Measurements from ENCODE around the gene MUSK. TPM values are rescaled to one million over a fixed set of nuclear protein-coding genes. Genes with fewer than 3 reads are reported as not detected.

Gene MUSK
- polyA plus RNA-seq (2013, experiment 1 of 2; ENCODE audit: insufficient read length) = 0.12 TPM
- 0.15 TPM for polyA plus RNA-seq (2013, experiment 2 of 2; ENCODE audit: insufficient read length)

GRCh38 chr9:110668570-110669167 is at the start of gene MUSK:
TSS of gene MUSK (plus strand) at chr9:110668791. CDS start at chr9:110668905, 114 bp downstream.
- no peak for DNase-seq

DNA sequence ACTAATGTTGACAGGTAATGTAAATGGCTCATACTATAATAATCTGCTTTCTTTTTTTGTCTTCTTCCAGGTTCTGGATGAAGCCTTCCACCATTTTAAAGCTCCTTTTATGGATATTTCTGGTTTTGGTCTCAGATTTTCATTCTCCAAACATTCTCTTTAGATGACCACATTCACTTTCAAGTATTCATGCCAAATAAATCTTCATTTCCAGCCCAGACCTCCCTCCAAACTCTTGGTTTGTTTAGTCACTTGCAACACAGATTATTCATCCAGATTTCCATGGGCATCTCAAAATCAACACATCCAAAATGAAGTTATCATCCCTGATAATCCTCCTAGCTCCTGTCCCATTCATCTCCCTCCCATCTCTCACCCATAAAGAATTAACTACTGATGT is 48.8 kb upstream of the MUSK start:
- DNase-seq = peak; percentile 84

DNA sequence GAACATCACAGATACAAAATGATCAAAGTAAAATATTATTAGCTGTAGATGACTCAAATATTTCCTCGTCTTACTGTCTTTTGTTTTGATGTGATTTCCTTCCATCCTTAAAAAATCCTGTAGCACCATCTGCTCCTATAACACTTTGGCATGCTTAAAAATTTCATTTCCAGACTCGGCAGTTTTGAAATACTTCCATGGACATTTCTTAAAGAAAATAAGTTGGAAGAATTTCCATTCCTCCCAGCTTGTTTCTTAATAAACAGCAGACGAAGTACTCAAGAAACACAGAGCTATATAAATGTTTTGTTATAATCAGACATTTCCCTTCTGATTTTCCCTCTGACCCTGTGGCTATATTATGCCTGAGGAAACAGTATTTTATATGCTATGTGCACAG is 47.9 kb upstream of the MUSK start:
- DNase-seq = no peak

DNA sequence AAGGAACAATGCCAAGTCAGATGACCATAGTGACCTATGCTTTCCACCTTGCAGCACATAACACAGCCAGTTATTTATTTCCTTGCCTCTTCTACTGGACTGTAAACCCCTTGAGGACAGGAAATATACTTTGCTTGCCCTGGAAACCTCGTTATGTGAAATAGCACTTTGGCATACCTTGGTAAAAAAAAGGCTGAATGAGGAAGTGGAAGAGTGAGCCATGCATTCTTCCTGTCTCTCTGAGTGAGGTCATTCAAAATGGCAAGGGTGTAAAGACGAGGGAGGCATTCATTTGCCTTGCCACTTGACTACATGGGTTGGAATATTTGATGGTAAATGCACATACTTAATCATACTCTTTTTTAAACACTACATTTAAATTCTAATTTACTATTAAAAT is 46.2 kb upstream of the MUSK start:
- no peak for DNase-seq

GRCh38 chr9:110623462-110624025 is 45.0 kb upstream of the MUSK start:
- DNase-seq = peak; percentile 59

DNA sequence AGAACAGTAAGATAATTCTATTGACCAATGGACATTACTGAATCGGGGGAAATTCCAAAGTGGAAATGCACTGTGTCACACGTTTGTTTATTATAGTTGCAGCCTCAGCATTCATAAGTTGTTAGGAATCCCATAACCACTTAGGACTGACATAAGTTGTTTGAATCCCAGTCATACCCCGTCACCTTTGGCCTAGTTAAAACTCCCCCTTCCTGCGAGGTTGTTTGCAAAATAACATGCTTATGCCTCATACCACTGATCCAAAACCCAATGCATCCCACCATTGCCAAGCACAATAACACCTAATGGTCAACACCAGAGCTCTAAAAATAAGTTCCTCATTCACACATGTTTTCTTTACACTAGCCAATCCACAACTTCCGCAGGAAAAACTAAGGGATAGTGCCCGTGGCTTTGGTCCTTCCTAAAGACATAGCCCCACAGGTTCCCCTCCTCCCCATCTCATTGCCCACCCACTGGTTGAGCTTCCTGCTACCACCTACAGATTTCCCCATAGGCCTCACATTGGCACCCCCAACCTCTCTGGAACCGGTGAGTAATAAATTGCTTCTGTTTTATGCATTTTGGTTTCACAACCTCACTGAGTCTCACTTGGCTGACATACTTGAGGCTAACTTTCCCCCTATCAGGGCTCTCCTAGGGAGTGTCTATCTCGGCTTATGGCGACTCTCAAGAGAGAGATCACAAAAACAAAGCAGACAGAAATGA is 42.3 kb upstream of the MUSK start:
- DNase-seq = peak; percentile 79

DNA sequence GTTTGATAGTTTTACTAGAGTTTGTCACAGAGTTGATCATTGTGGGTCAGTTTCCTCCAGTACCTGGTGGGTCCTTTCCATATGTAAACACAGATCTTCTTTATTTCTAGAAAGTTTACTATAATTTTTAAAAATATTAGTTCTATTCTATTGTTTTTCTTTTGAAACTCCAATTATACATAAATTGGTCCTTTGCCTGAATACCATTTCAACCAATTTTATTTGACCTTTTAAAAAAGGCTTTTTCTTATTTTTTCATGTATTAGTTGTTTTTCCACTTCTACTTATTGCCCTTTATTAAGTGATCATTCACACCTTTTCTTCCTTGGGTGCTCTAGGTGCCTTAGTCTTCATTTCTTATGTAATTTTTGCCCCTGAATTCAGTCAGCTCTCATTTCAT is 33.0 kb upstream of the MUSK start:
- no peak for DNase-seq

DNA sequence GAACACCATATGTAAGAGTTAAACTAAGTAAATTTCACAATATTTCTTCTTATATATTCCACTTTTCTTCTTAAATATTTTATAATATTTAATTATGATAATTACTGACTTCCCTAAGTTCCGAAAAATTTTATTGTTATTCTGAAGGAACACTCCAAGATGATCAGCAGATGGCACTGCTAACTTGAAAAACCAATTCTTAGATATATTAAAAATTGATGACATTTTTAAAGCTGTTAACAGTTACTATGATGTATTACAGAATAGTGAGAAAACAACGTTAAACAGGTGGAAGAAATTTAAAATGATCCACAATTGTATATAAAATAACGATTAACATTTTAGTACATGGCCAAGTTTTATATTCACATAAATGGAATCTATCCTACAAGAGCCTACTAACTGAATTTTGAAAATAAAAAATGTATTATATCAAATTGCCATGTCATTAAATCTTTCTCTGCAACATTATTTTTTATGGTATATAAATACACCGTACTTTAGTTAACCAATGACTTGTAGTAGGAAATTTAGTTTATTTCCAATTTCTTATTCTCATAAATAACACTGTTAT is 30.1 kb upstream of the MUSK start:
- peak; percentile 60 for DNase-seq

GRCh38 chr9:110640736-110641135 is 27.9 kb upstream of the MUSK start:
- DNase-seq = no peak

DNA sequence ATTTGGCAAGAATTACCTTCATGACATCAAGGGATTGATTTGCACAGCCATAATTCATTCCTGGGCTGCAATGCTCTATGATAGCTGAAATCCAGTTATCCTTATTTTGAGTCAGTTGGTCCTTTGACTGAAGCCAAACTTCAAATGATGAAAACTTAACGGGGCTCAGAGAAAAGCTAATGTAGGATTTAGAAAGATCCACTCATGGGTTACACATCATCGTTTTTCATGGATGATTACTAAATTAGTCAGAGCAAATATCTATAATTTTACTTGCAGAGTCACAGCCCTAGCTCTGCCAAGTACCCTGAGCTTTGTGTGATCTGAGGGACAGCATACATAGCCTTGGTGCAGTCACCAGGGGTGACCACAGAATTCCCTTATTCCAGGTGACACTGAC is 27.3 kb upstream of the MUSK start:
- DNase-seq = peak; percentile 46

DNA sequence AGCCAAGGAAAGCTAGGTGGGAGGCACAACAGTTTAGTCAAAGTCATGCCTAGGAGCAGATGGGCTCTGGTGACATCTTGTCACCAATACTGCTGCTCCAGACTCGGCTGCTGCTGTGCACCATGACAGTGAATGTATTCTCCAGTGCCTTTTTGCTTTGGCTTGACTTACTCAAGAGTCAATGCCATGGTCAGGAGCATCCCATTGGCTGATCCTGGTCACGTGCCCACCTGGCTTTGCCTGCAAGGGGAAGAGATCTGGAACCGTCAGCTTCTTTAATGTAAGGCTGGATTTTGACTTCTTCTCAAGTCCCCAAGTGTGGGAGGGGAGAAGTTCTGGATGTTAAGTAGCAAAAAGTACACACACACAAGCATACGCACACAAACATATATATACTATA is 19.9 kb upstream of the MUSK start:
- DNase-seq = no peak

DNA sequence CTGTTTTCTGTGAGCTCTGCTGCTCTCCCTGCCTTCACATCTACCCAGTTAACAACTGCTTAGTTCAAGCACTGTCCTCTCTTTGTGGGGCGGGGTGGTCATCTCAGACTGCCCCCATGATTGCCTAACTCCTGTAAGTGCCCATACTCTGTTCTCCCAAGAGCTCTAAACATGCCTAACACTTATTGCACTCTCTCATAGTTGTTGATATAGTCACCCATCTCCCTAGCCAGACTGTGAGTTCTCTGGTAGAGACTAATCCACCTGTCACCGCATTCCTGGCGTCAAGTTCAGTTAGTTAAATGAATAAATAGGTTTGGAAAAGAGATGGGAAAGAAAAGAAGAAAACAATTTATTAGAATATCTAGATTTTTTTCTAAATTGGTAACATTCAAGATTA is 18.3 kb upstream of the MUSK start:
- DNase-seq = peak; percentile 75

DNA sequence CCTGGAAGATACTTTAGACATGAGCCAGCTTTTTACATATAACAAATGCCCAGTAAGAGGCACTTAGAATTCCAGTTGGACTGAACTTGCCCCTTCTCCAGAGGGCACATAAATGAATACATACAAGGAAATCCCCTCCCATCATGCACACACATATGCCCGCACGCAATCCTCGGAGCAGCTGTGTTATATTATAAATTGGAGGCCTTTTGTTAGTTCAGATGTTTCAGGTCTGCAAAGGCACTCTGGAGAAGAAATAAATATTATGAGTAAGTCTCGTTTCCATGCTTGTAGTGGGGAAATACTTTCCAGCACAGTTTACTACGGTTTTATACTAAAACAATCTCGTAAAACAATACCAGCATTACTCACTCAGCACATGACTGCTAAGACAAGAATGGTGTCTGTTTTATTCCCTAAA is 17.6 kb upstream of the MUSK start:
- DNase-seq = peak; percentile 98

DNA sequence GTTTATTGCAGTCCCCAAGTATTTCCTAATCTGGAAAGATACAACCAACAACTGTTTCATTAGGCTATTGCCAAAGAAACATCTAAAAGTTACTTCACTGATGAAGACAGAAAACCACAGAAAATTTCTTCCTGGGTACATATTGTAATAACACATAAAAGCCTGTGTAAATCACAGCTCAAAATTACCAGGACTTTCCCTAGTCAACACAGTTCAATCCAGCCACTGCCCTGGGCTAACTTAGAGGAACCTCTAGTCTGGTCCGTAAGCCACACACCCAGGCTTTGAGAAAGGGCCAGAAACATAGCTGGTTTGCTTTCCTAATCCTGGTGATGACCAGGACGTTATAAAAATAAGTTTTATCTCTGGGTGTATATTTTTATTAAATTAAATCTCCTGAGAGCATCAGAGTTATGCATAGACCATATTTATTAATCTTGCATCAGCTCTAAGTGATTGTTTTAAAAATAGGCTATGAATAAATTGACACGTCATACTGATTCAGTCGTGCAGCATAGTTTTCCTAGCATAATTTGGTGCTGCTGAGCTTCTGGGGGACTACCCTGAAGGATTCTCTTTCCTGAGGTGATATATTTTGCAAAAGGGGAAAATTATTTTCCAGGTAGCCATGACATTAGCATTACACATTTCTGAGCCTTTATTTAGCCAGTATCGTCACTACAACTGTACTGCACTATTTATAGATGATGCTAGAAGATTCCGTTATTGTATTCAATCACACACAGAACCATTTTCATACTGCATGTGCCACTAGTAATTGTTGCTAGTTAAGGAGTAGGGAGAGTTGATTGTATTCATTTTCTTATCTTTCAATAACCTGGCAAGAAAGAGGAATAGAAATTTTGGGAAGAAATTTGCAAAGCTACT is 12.6 kb upstream of the MUSK start:
- DNase-seq = peak; percentile 79

GRCh38 chr9:110659891-110660541 is 8.6 kb upstream of the MUSK start:
- DNase-seq = peak; percentile 28

DNA sequence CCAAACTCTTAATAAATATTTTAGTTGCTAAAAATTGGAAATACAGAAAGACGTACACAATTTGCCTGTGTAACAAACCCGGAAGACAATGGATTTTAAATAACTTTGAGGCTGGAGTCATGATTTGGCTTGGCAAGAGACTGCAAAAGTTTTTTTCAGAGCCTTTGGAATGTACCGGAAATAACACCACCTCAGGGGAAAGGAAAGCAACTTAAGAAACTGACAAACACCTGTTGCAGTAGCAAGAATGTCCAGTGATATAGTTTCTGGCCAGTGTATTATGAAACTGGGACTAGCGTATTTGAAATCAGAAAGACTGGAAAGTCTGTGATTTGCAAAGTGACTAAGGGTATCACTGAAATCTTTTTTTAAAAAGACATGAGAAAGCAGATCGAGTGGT is 842 bp downstream of the MUSK start:
- DNase-seq = no peak

GRCh38 chr9:110671849-110672248 is 3.3 kb downstream of the MUSK start:
- no peak for DNase-seq

DNA sequence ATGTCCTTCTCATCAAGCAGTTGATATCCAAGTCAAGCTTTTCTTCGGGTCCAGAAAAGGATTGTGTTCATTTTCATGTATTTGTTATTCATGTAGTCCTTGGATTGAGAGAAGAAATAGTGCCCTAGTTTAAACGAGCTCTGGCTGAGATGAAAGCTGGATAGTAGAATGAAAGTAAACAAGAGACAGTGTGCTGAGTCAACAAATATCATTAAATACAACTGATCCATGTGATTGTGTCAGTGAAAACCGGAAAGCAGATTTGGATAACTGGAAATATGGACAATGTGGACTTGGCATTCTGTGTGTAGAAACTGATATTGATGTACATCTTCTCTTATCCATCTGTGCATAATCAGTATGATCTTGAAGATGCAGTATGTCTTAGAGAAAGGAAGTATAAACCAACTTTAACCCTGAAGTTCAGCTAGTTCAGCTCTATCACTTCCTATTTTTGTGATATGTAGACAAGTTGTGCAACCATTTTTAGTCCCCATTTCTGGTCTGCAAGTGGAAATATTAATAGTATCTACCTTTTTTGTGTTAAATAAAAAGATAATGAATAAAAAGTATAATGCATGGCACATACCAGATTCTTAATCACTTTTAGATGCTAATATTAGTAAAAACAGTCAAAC is 4.4 kb downstream of the MUSK start:
- no peak for DNase-seq

- no peak for DNase-seq
These were observed 18.9 kb downstream of the MUSK start for GRCh38 chr9:110687497-110687896.

GRCh38 chr9:110688329-110688728 is 19.7 kb downstream of the MUSK start:
- DNase-seq = no peak

DNA sequence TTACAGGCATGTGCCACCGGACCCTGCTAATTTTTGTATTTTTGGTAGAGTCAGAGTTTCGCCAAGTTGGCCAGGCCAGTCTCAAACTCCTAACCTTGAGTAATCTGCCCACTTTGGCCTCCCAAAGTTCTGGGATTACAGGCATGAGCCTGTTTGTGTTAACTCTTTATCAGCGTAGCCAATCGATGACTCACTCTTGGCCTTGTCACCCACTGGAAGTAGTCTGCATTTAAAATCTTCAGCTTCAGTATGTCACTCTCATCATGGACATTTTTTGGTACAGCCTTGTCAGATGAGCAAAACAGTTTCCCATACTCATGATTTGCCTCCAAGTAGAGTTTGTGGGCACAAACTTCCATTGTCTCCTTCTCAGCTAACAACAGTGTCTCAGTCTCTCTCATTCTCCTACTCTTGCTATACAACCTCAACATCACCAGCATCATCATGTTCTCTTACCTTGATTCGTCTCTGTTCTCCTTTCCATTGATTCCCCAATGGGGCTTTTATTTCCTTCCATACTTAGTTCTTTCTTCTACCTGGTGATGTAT is 22.5 kb downstream of the MUSK start:
- DNase-seq = peak; percentile 8
